HG02588 (cell line): ENCODE measurements around the gene SMIM11.

Experiments used
- ATAC-seq: cut with Tn5 transposase; IDR thresholded peaks from one replicate; pipeline ENCODE4 v1.9.1; 2021; ENCODE audit warnings: mild to moderate bottlenecking, moderate library complexity; ENCODE audit not compliant: unreplicated experiment

Gene SMIM11

GRCh38 chr21:34374940-34375618 lies at the start of gene SMIM11:
SMIM11 (plus strand) TSS chr21:34375507; CDS start chr21:34379505, 3,998 bp downstream.
- ATAC-seq: peak; percentile 89

- no peak for ATAC-seq
These were observed 45.3 kb upstream of the SMIM11 start for GRCh38 chr21:34330055-34330454.

- ATAC-seq: no peak
These were observed 43.6 kb upstream of the SMIM11 start for GRCh38 chr21:34331726-34332125.

GRCh38 chr21:34332347-34332746 lies 43.0 kb upstream of the SMIM11 start:
- ATAC-seq: no peak

- no peak for ATAC-seq
These were observed 42.1 kb upstream of the SMIM11 start for GRCh38 chr21:34333121-34333739.

- ATAC-seq: no peak
These were observed 40.0 kb upstream of the SMIM11 start for GRCh38 chr21:34335316-34335715.

- ATAC-seq: no peak
These were observed 39.1 kb upstream of the SMIM11 start for GRCh38 chr21:34336245-34336644.

GRCh38 chr21:34336756-34337391 lies 38.4 kb upstream of the SMIM11 start:
- ATAC-seq: no peak

- ATAC-seq: no peak
These were observed 37.6 kb upstream of the SMIM11 start for GRCh38 chr21:34337741-34338140.

GRCh38 chr21:34338226-34338625 lies 37.1 kb upstream of the SMIM11 start:
- ATAC-seq: no peak

- ATAC-seq: no peak
These were observed 35.2 kb upstream of the SMIM11 start for GRCh38 chr21:34340061-34340460.

GRCh38 chr21:34342476-34342875 lies 32.8 kb upstream of the SMIM11 start:
- no peak for ATAC-seq

GRCh38 chr21:34343347-34343746 lies 32.0 kb upstream of the SMIM11 start:
- no peak for ATAC-seq

GRCh38 chr21:34343838-34344381 lies 31.4 kb upstream of the SMIM11 start:
- no peak for ATAC-seq

GRCh38 chr21:34344584-34344983 lies 30.7 kb upstream of the SMIM11 start:
- no peak for ATAC-seq

- ATAC-seq: no peak
These were observed 30.0 kb upstream of the SMIM11 start for GRCh38 chr21:34345091-34345871.

GRCh38 chr21:34345892-34346291 lies 29.4 kb upstream of the SMIM11 start:
- ATAC-seq: no peak

- no peak for ATAC-seq
These were observed 26.3 kb upstream of the SMIM11 start for GRCh38 chr21:34348890-34349519.

- peak; percentile 55 for ATAC-seq
These were observed 23.5 kb upstream of the SMIM11 start for GRCh38 chr21:34351786-34352241.

GRCh38 chr21:34352556-34352955 lies 22.8 kb upstream of the SMIM11 start:
- no peak for ATAC-seq

- ATAC-seq: no peak
These were observed 22.1 kb upstream of the SMIM11 start for GRCh38 chr21:34353182-34353581.
